SU-DHL-6 (cell line): ENCODE data around the gene RAI1.

Experiments
- H2AFZ ChIP-seq: fragments of 200-600 bp; sonication (generic); 2 replicates; pipeline ENCODE4 v1.6.1; 2014; ENCODE audit warnings: low read depth, mild to moderate bottlenecking, moderate library complexity, mixed read lengths, antibody characterized with exemption, low read length; ENCODE audit not compliant: severe bottlenecking
- H3F3A ChIP-seq: fragments of 200-600 bp; shearing (Covaris generic); 2 replicates; pipeline ENCODE4 v1.6.0; 2016; ENCODE audit warnings: antibody characterized with exemption, mild to moderate bottlenecking; ENCODE audit not compliant: insufficient read depth
- H3K27ac ChIP-seq: fragments of 200-600 bp; sonication (generic); 2 replicates; pipeline ENCODE4 v1.5.1; 2016; ENCODE audit warnings: low read depth, mild to moderate bottlenecking, low read length, moderate library complexity, mixed read lengths
- H3K27me3 ChIP-seq: fragments of 200-600 bp; sonication (generic), shearing (Covaris generic); 2 replicates; pipeline ENCODE4 v1.6.0; 2014; ENCODE audit warnings: mild to moderate bottlenecking, low read length
- H3K36me3 ChIP-seq: fragments of 200-600 bp; sonication (generic); 2 replicates; pipeline ENCODE4 v1.6.1; 2014; ENCODE audit warnings: mild to moderate bottlenecking, low read length, mixed read lengths
- H3K4me2 ChIP-seq: fragments of 300-600, 200-600 bp; shearing (Covaris generic), sonication (generic); 2 replicates; pipeline ENCODE4 v1.6.0; 2014; ENCODE audit warnings: low read length, low read depth, mild to moderate bottlenecking; ENCODE audit not compliant: poor library complexity, severe bottlenecking
- H3K4me3 ChIP-seq: fragments of 200-600 bp; sonication (generic); 2 replicates; pipeline ENCODE4 v1.5.1; 2014; ENCODE audit warnings: antibody characterized with exemption, low read length, mild to moderate bottlenecking, mixed read lengths; ENCODE audit not compliant: insufficient read depth, poor library complexity, severe bottlenecking
- H3K79me2 ChIP-seq: fragments of 200-600 bp; sonication (generic); 2 replicates; pipeline ENCODE4 v1.6.1; 2014; ENCODE audit warnings: mild to moderate bottlenecking, low read length, moderate library complexity; ENCODE audit not compliant: insufficient read depth
- H3K9ac ChIP-seq: fragments of 200-600 bp; sonication (generic); 2 replicates; pipeline ENCODE4 v1.7.0; 2014; ENCODE audit warnings: mild to moderate bottlenecking, low read length
- H3K9me2 ChIP-seq: fragments of 200-600 bp; sonication (generic); replicated peaks from 2 replicates; pipeline ENCODE4 v1.6.1; 2014; ENCODE audit warnings: low read length; ENCODE audit not compliant: insufficient read depth
- H3K9me3 ChIP-seq: fragments of 200-600 bp; sonication (generic); 2 replicates; pipeline ENCODE4 v1.6.1; 2014; ENCODE audit warnings: low read length, mixed read lengths; ENCODE audit not compliant: insufficient read depth
- H4K20me1 ChIP-seq: fragments of 200-600 bp; sonication (generic); 2 replicates; pipeline ENCODE4 v1.6.1; 2014; ENCODE audit warnings: low read depth, mild to moderate bottlenecking, antibody characterized with exemption, low read length, moderate library complexity, mixed read lengths
- EZH2phosphoT487 ChIP-seq: fragments of 200-600 bp; sonication (generic), shearing (Covaris generic); conservative IDR thresholded peaks from 2 replicates; pipeline ENCODE4 v1.6.1; 2018; ENCODE audit warnings: mild to moderate bottlenecking, antibody characterized with exemption, low read length, moderate library complexity, mixed read lengths
- TF ChIP-seq, protein P1 (sequence below): fragments of 200-600 bp; sonication (generic); IDR thresholded peaks from one replicate; pipeline ENCODE4 v1.5.1; 2017; ENCODE audit warnings: antibody characterized with exemption, mild to moderate bottlenecking, low read length, moderate library complexity; ENCODE audit not compliant: insufficient read depth, poor library complexity, severe bottlenecking

RAI1 gene

GRCh38 chr17:17698869-17699351 lies 17.7 kb downstream of the RAI1 start:
- H3K9me2 ChIP-seq = no peaks in the 10 kb centered on the region
- H3K9me3 ChIP-seq = no peaks in the 10 kb centered on the region
- no peak overlapping the region for H3K27ac ChIP-seq
- no peak for TF ChIP-seq EZH2phosphoT487
- TF ChIP-seq, protein P1, sequence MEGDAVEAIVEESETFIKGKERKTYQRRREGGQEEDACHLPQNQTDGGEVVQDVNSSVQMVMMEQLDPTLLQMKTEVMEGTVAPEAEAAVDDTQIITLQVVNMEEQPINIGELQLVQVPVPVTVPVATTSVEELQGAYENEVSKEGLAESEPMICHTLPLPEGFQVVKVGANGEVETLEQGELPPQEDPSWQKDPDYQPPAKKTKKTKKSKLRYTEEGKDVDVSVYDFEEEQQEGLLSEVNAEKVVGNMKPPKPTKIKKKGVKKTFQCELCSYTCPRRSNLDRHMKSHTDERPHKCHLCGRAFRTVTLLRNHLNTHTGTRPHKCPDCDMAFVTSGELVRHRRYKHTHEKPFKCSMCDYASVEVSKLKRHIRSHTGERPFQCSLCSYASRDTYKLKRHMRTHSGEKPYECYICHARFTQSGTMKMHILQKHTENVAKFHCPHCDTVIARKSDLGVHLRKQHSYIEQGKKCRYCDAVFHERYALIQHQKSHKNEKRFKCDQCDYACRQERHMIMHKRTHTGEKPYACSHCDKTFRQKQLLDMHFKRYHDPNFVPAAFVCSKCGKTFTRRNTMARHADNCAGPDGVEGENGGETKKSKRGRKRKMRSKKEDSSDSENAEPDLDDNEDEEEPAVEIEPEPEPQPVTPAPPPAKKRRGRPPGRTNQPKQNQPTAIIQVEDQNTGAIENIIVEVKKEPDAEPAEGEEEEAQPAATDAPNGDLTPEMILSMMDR = no peak
- H3K27me3 ChIP-seq = no peaks in the 10 kb centered on the region
- no peak overlapping the region for H3K4me2 ChIP-seq
- no peaks in the 10 kb centered on the region for H4K20me1 ChIP-seq
- no peaks in the 10 kb centered on the region for H3F3A ChIP-seq
- H2AFZ ChIP-seq = no peak overlapping the region
- H3K36me3 ChIP-seq = no peaks in the 10 kb centered on the region
- no peak overlapping the region for H3K9ac ChIP-seq
- no peaks in the 10 kb centered on the region for H3K79me2 ChIP-seq
- no peak overlapping the region for H3K4me3 ChIP-seq

GRCh38 chr17:17699491-17699890 lies 18.2 kb downstream of the RAI1 start:
- H3K27me3 ChIP-seq = no peaks in the 10 kb centered on the region

DNA sequence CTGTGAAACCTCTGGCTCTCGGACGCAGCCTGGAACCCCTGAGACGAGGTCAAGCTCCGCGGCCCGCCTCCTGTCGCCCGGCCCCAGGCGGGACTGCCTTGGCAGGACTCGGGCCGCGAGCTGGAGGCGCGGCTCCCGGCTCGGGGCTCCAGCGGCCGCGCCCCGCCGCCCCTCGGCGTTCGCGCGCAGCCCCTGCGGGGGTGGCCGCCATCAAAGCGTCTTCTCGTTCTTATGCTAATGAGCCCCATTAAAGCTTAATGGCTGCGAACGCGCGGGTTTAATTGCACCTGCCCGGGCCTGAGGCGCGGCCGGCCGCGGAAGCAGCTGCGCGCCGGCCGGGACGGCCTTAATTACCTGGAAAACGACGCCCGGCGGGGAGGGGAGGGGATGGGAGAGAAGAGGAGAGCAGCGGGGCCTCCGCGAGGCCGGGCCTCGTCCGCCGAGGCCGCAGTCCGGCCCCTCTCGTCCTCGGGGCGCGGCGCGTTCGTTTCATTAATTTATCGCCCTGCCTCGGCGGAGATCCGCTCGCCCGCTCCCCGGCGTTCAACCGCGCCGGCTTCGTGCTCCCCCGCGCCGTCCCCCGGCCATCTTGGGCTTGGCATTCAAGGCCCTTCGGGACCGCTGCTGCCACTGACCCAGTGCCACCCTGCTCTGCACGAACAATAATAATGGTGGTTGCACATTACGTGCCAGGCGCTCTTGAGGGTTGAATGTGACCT lies 19.2 kb downstream of the RAI1 start:
- H3K4me2 ChIP-seq = no peak overlapping the region
- H3K4me3 ChIP-seq = no peak overlapping the region
- no peaks in the 10 kb centered on the region for H3K79me2 ChIP-seq
- H3K9ac ChIP-seq = no peak overlapping the region
- H3K9me3 ChIP-seq = no peaks in the 10 kb centered on the region
- no peaks in the 10 kb centered on the region for H4K20me1 ChIP-seq
- H3K27ac ChIP-seq = no peak overlapping the region
- TF ChIP-seq EZH2phosphoT487 = no peak
- TF ChIP-seq, protein P1 = no peak
- no peaks in the 10 kb centered on the region for H3K27me3 ChIP-seq
- no peaks in the 10 kb centered on the region for H3K9me2 ChIP-seq
- H3K36me3 ChIP-seq = no peaks in the 10 kb centered on the region
- H2AFZ ChIP-seq = no peak overlapping the region
- no peaks in the 10 kb centered on the region for H3F3A ChIP-seq

More at GRCh38 chr17:17699491-17699890, 18.2 kb downstream of the RAI1 start:
- no peaks in the 10 kb centered on the region for H4K20me1 ChIP-seq
- no peak overlapping the region for H3K4me3 ChIP-seq
- H3K4me2 ChIP-seq = no peak overlapping the region
- H3K9me3 ChIP-seq = no peaks in the 10 kb centered on the region
- no peaks in the 10 kb centered on the region for H3K36me3 ChIP-seq
- H3K79me2 ChIP-seq = no peaks in the 10 kb centered on the region
- H3K9me2 ChIP-seq = no peaks in the 10 kb centered on the region
- H2AFZ ChIP-seq = no peak overlapping the region
- H3K9ac ChIP-seq = no peak overlapping the region
- H3F3A ChIP-seq = no peaks in the 10 kb centered on the region
- no peak overlapping the region for H3K27ac ChIP-seq
- TF ChIP-seq, protein P1 = no peak
- TF ChIP-seq EZH2phosphoT487 = no peak
